ENCODE data around the gene SHB. TPM values are rescaled to one million over a fixed set of nuclear protein-coding genes. Genes with fewer than 3 reads are reported as not detected.

The SHB gene
- total and polyA plus RNA-seq, 2 donors: 4.9 to 5.5 TPM

GRCh38 chr9:38107811-38108304, 38.8 kb upstream of the SHB start:
- H3K27me3 ChIP-seq (ENCODE audit: control insufficient read depth in 2 of 2, insufficient read depth in 1 of 2, low read length in 1 of 2): peaks cover 0 to 2% of the 10 kb centered on the region in 2 donors
- H3K9me3 ChIP-seq (ENCODE audit: control insufficient read depth in 2 of 2, insufficient read depth in 1 of 2, low read length in 1 of 2): no peaks in the 10 kb centered on the region
- DNase-seq (ENCODE audit: low read depth in 6 of 9, low spot score in 9 of 9): no peak
- WGBS: 97% methylated on average over 8 of the region's 8 CpGs
- no peaks in the 10 kb centered on the region for H3K4me1 ChIP-seq (ENCODE audit: control insufficient read depth in 2 of 2, insufficient read depth in 2 of 2, low read length in 2 of 2)
- H3K36me3 ChIP-seq (ENCODE audit: control insufficient read depth in 2 of 2, insufficient read depth in 2 of 2, low read length in 1 of 2): no peaks in the 10 kb centered on the region
- H3K4me3 ChIP-seq (ENCODE audit: low read length in 2 of 2): no peak overlapping the region
- H3K27ac ChIP-seq (ENCODE audit: low read depth in 1 of 2, low read length in 1 of 2): no peak overlapping the region

GRCh38 chr9:38107405-38107804, 38.4 kb upstream of the SHB start:
- no peak overlapping the region for H3K4me3 ChIP-seq (ENCODE audit: low read length in 2 of 2)
- H3K27ac ChIP-seq (ENCODE audit: low read depth in 1 of 2, low read length in 1 of 2): no peak overlapping the region
- no peaks in the 10 kb centered on the region for H3K36me3 ChIP-seq (ENCODE audit: control insufficient read depth in 2 of 2, insufficient read depth in 2 of 2, low read length in 1 of 2)
- H3K27me3 ChIP-seq (ENCODE audit: control insufficient read depth in 2 of 2, insufficient read depth in 1 of 2, low read length in 1 of 2): no peaks in the 10 kb centered on the region
- no peak for DNase-seq (ENCODE audit: low read depth in 6 of 9, low spot score in 9 of 9)
- 97% methylated on average over 3 of the region's 3 CpGs for WGBS
- H3K9me3 ChIP-seq (ENCODE audit: control insufficient read depth in 2 of 2, insufficient read depth in 1 of 2, low read length in 1 of 2): no peaks in the 10 kb centered on the region
- no peaks in the 10 kb centered on the region for H3K4me1 ChIP-seq (ENCODE audit: control insufficient read depth in 2 of 2, insufficient read depth in 2 of 2, low read length in 2 of 2)

- H3K27me3 ChIP-seq (ENCODE audit: control insufficient read depth in 2 of 2, insufficient read depth in 1 of 2, low read length in 1 of 2): no peaks in the 10 kb centered on the region
- H3K27ac ChIP-seq (ENCODE audit: low read depth in 1 of 2, low read length in 1 of 2): no peak overlapping the region
- no peaks in the 10 kb centered on the region for H3K36me3 ChIP-seq (ENCODE audit: control insufficient read depth in 2 of 2, insufficient read depth in 2 of 2, low read length in 1 of 2)
- no peaks in the 10 kb centered on the region for H3K4me1 ChIP-seq (ENCODE audit: control insufficient read depth in 2 of 2, insufficient read depth in 2 of 2, low read length in 2 of 2)
- no peaks in the 10 kb centered on the region for H3K9me3 ChIP-seq (ENCODE audit: control insufficient read depth in 2 of 2, insufficient read depth in 1 of 2, low read length in 1 of 2)
- H3K4me3 ChIP-seq (ENCODE audit: low read length in 2 of 2): no peak overlapping the region
- DNase-seq (ENCODE audit: low read depth in 6 of 9, low spot score in 9 of 9): no peak
- WGBS: 92% methylated on average over 3 of the region's 3 CpGs
Measured at GRCh38 chr9:38106488-38106887, 37.5 kb upstream of the SHB start.

- no peaks in the 10 kb centered on the region for H3K4me1 ChIP-seq (ENCODE audit: control insufficient read depth in 2 of 2, insufficient read depth in 2 of 2, low read length in 2 of 2)
- H3K36me3 ChIP-seq (ENCODE audit: control insufficient read depth in 2 of 2, insufficient read depth in 2 of 2, low read length in 1 of 2): no peaks in the 10 kb centered on the region
- H3K27ac ChIP-seq (ENCODE audit: low read depth in 1 of 2, low read length in 1 of 2): no peak overlapping the region
- no peaks in the 10 kb centered on the region for H3K27me3 ChIP-seq (ENCODE audit: control insufficient read depth in 2 of 2, insufficient read depth in 1 of 2, low read length in 1 of 2)
- no peak for DNase-seq (ENCODE audit: low read depth in 6 of 9, low spot score in 9 of 9)
- no peaks in the 10 kb centered on the region for H3K9me3 ChIP-seq (ENCODE audit: control insufficient read depth in 2 of 2, insufficient read depth in 1 of 2, low read length in 1 of 2)
- 97% methylated on average over 2 of the region's 2 CpGs for WGBS
- no peak overlapping the region for H3K4me3 ChIP-seq (ENCODE audit: low read length in 2 of 2)
Measured at GRCh38 chr9:38103340-38103739, 34.3 kb upstream of the SHB start.

- H3K9me3 ChIP-seq (ENCODE audit: control insufficient read depth in 2 of 2, insufficient read depth in 1 of 2, low read length in 1 of 2): no peaks in the 10 kb centered on the region
- WGBS: 95% methylated on average over 5 of the region's 5 CpGs
- no peaks in the 10 kb centered on the region for H3K36me3 ChIP-seq (ENCODE audit: control insufficient read depth in 2 of 2, insufficient read depth in 2 of 2, low read length in 1 of 2)
Measured at GRCh38 chr9:38101423-38101822, 32.4 kb upstream of the SHB start.

GRCh38 chr9:38096238-38096805, 27.3 kb upstream of the SHB start:
- WGBS: 96% methylated on average over 5 of the region's 5 CpGs
- Histone ChIP-seq H3K9me3 (ENCODE audit: control insufficient read depth in 2 of 2, insufficient read depth in 1 of 2, low read length in 1 of 2) (no peaks in the 10 kb centered on the region), H3K27ac (ENCODE audit: low read depth in 1 of 2, low read length in 1 of 2) (no peak overlapping the region), H3K36me3 (ENCODE audit: control insufficient read depth in 2 of 2, insufficient read depth in 2 of 2, low read length in 1 of 2) (no peaks in the 10 kb centered on the region), H3K4me3 (ENCODE audit: low read length in 2 of 2) (no peak overlapping the region), H3K4me1 (ENCODE audit: control insufficient read depth in 2 of 2, insufficient read depth in 2 of 2, low read length in 2 of 2) (no peaks in the 10 kb centered on the region), H3K27me3 (ENCODE audit: control insufficient read depth in 2 of 2, insufficient read depth in 1 of 2, low read length in 1 of 2) (no peaks in the 10 kb centered on the region)
- DNase-seq (ENCODE audit: low read depth in 6 of 9, low spot score in 9 of 9): no peak

More at GRCh38 chr9:38101423-38101822, 32.4 kb upstream of the SHB start:
- Histone ChIP-seq H3K4me1 (ENCODE audit: control insufficient read depth in 2 of 2, insufficient read depth in 2 of 2, low read length in 2 of 2) (no peaks in the 10 kb centered on the region), H3K4me3 (ENCODE audit: low read length in 2 of 2) (no peak overlapping the region), H3K27me3 (ENCODE audit: control insufficient read depth in 2 of 2, insufficient read depth in 1 of 2, low read length in 1 of 2) (no peaks in the 10 kb centered on the region), H3K27ac (ENCODE audit: low read depth in 1 of 2, low read length in 1 of 2) (no peak overlapping the region)
- no peak for DNase-seq (ENCODE audit: low read depth in 6 of 9, low spot score in 9 of 9)

- H3K27me3 ChIP-seq (ENCODE audit: control insufficient read depth in 2 of 2, insufficient read depth in 1 of 2, low read length in 1 of 2): no peaks in the 10 kb centered on the region
- H3K27ac ChIP-seq (ENCODE audit: low read depth in 1 of 2, low read length in 1 of 2): no peak overlapping the region
- H3K36me3 ChIP-seq (ENCODE audit: control insufficient read depth in 2 of 2, insufficient read depth in 2 of 2, low read length in 1 of 2): no peaks in the 10 kb centered on the region
- no peaks in the 10 kb centered on the region for H3K9me3 ChIP-seq (ENCODE audit: control insufficient read depth in 2 of 2, insufficient read depth in 1 of 2, low read length in 1 of 2)
- no peaks in the 10 kb centered on the region for H3K4me1 ChIP-seq (ENCODE audit: control insufficient read depth in 2 of 2, insufficient read depth in 2 of 2, low read length in 2 of 2)
- no peak overlapping the region for H3K4me3 ChIP-seq (ENCODE audit: low read length in 2 of 2)
- no peak for DNase-seq (ENCODE audit: low read depth in 6 of 9, low spot score in 9 of 9)
- WGBS: 95% methylated on average over 4 of the region's 4 CpGs
Measured at GRCh38 chr9:38094165-38094564, 25.1 kb upstream of the SHB start.

GRCh38 chr9:38092656-38093055, 23.6 kb upstream of the SHB start:
- H3K36me3 ChIP-seq (ENCODE audit: control insufficient read depth in 2 of 2, insufficient read depth in 2 of 2, low read length in 1 of 2): no peaks in the 10 kb centered on the region
- H3K4me3 ChIP-seq (ENCODE audit: low read length in 2 of 2): no peak overlapping the region
- H3K9me3 ChIP-seq (ENCODE audit: control insufficient read depth in 2 of 2, insufficient read depth in 1 of 2, low read length in 1 of 2): no peaks in the 10 kb centered on the region
- no peaks in the 10 kb centered on the region for H3K27me3 ChIP-seq (ENCODE audit: control insufficient read depth in 2 of 2, insufficient read depth in 1 of 2, low read length in 1 of 2)
- no peaks in the 10 kb centered on the region for H3K4me1 ChIP-seq (ENCODE audit: control insufficient read depth in 2 of 2, insufficient read depth in 2 of 2, low read length in 2 of 2)
- no peak for DNase-seq (ENCODE audit: low read depth in 6 of 9, low spot score in 9 of 9)
- WGBS: over 99% methylated on average over 2 of the region's 2 CpGs
- no peak overlapping the region for H3K27ac ChIP-seq (ENCODE audit: low read depth in 1 of 2, low read length in 1 of 2)

- H3K9me3 ChIP-seq (ENCODE audit: control insufficient read depth in 2 of 2, insufficient read depth in 1 of 2, low read length in 1 of 2): no peaks in the 10 kb centered on the region
- no peaks in the 10 kb centered on the region for H3K36me3 ChIP-seq (ENCODE audit: control insufficient read depth in 2 of 2, insufficient read depth in 2 of 2, low read length in 1 of 2)
- H3K27ac ChIP-seq (ENCODE audit: low read depth in 1 of 2, low read length in 1 of 2): no peak overlapping the region
- no peak for DNase-seq (ENCODE audit: low read depth in 6 of 9, low spot score in 9 of 9)
- H3K4me1 ChIP-seq (ENCODE audit: control insufficient read depth in 2 of 2, insufficient read depth in 2 of 2, low read length in 2 of 2): no peaks in the 10 kb centered on the region
- no peaks in the 10 kb centered on the region for H3K27me3 ChIP-seq (ENCODE audit: control insufficient read depth in 2 of 2, insufficient read depth in 1 of 2, low read length in 1 of 2)
- no peak overlapping the region for H3K4me3 ChIP-seq (ENCODE audit: low read length in 2 of 2)
- 98% methylated on average over 5 of the region's 5 CpGs for WGBS
Measured at GRCh38 chr9:38092200-38092524, 23.1 kb upstream of the SHB start.
